ENCODE results near the gene LCMT1. TPM values are rescaled to one million over a fixed set of nuclear protein-coding genes. Genes with fewer than 3 reads are reported as not detected.
A peak's percentile ranks its signal among the peaks of the same experiment; 100 is the strongest.

Gene LCMT1
- total RNA-seq, 4 donors from 2014 or later, result 10.7 to 56.9 (median 34.4) TPM

- Histone ChIP-seq H3K9me3 (no peaks in the 10 kb centered on the region), H3K4me1 (no peaks in the 10 kb centered on the region), H3K4me3 (no peak overlapping the region), H3K27ac (no peak overlapping the region), H3K36me3 (peaks cover 0 to 65% (median 0%) of the 10 kb centered on the region in 3 donors), H3K27me3 (no peaks in the 10 kb centered on the region)
- TF ChIP-seq POLR2A (IDR thresholded peaks at IDR 0.05), result no peak
- peak in 3 of 6 experiments; percentile 20 to 33 (median 24) for TF ChIP-seq CTCF (IDR thresholded peaks at IDR 0.05)
- no peak for DNase-seq
Observed at GRCh38 chr16:25135254-25135878, 23.8 kb downstream of the LCMT1 start.

- H3K27me3 ChIP-seq, result no peaks in the 10 kb centered on the region
- H3K9me3 ChIP-seq, result no peaks in the 10 kb centered on the region
- DNase-seq, result no peak
- peaks cover 0 to 85% (median 0%) of the 10 kb centered on the region in 3 donors for H3K36me3 ChIP-seq
- H3K4me3 ChIP-seq, result no peak overlapping the region
- no peak overlapping the region for H3K27ac ChIP-seq
- H3K4me1 ChIP-seq, result no peaks in the 10 kb centered on the region
- TF ChIP-seq POLR2A (IDR thresholded peaks at IDR 0.05) (no peak), CTCF (IDR thresholded peaks at IDR 0.05) (no peak)
Observed at GRCh38 chr16:25138130-25138529, 26.6 kb downstream of the LCMT1 start.

GRCh38 chr16:25140459-25140858 lies 28.9 kb downstream of the LCMT1 start:
- no peak overlapping the region for H3K27ac ChIP-seq
- peaks cover 0 to 85% (median 0%) of the 10 kb centered on the region in 3 donors for H3K36me3 ChIP-seq

GRCh38 chr16:25141648-25142047 lies 30.1 kb downstream of the LCMT1 start:
- no peaks in the 10 kb centered on the region for H3K27me3 ChIP-seq
- TF ChIP-seq CTCF (IDR thresholded peaks at IDR 0.05) (no peak), POLR2A (IDR thresholded peaks at IDR 0.05) (no peak)
- no peak overlapping the region for H3K27ac ChIP-seq
- no peaks in the 10 kb centered on the region for H3K4me1 ChIP-seq
- H3K36me3 ChIP-seq, result peaks cover 0 to 78% (median 0%) of the 10 kb centered on the region in 3 donors
- DNase-seq, result no peak
- no peak overlapping the region for H3K4me3 ChIP-seq
- no peaks in the 10 kb centered on the region for H3K9me3 ChIP-seq

More at GRCh38 chr16:25140459-25140858, 28.9 kb downstream of the LCMT1 start:
- no peak for DNase-seq
- TF ChIP-seq CTCF (IDR thresholded peaks at IDR 0.05), result no peak
- no peak for TF ChIP-seq POLR2A (IDR thresholded peaks at IDR 0.05)
- no peak overlapping the region for H3K4me3 ChIP-seq
- no peaks in the 10 kb centered on the region for H3K9me3 ChIP-seq
- H3K4me1 ChIP-seq, result no peaks in the 10 kb centered on the region
- no peaks in the 10 kb centered on the region for H3K27me3 ChIP-seq

- no peak for DNase-seq
- Histone ChIP-seq H3K4me1 (no peaks in the 10 kb centered on the region), H3K27ac (no peak overlapping the region), H3K36me3 (peaks cover 0 to 62% (median 0%) of the 10 kb centered on the region in 3 donors), H3K27me3 (no peaks in the 10 kb centered on the region), H3K4me3 (no peak overlapping the region), H3K9me3 (no peaks in the 10 kb centered on the region)
- TF ChIP-seq POLR2A (IDR thresholded peaks at IDR 0.05) (no peak), CTCF (IDR thresholded peaks at IDR 0.05) (peak in 4 of 6 experiments; percentile 11 to 47 (median 42))
Observed at GRCh38 chr16:25143928-25144327, 32.4 kb downstream of the LCMT1 start.

All from Peyer's patch (tissue), 4 donors.